GM18502 (cell line): ENCODE measurements around the gene KRTAP5-3.
"Not testable (repeated sequence)": the region's sequence is repeated elsewhere in the genome, so short reads cannot be mapped to it uniquely, and the experiment has no call there.

Source experiments
- ATAC-seq: cut with Tn5 transposase; IDR thresholded peaks from one replicate; pipeline ENCODE4 v1.9.1; 2021; ENCODE audit warnings: mild to moderate bottlenecking; ENCODE audit not compliant: unreplicated experiment, poor library complexity

Gene KRTAP5-3, protein sequence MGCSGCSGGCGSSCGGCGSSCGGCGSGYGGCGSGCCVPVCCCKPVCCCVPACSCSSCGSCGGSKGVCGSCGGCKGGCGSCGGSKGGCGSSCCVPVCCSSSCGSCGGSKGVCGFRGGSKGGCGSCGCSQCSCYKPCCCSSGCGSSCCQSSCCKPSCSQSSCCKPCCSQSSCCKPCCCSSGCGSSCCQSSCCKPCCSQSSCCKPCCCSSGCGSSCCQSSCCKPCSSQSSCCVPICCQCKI

DNA sequence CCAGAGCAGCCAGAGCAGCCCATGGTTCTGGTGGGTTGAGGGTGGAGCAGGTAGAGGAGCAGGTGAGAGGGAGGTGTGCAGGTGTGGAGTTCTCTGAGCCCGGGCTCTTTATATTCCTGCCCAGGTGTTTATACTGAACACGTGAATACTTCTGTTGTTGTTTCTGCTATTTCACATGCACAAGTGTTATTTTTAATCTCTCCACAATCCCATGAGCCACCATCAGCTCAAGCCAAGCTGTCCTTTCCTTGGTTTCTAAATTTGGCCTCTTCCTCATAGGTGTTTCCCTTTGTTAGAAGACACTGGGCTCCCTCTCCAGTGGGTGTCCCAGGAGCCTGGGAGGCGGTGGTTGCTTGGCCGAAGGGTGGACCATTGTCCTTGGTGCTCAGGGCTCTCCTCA, at the start of gene KRTAP5-3:
Gene KRTAP5-3 (minus strand): TSS at position 101 of the 400 bp plus-strand sequence. CDS start 78 bp downstream, at position 23.
- ATAC-seq = no peak

- no peak for ATAC-seq
These were observed 48.4 kb upstream of the KRTAP5-3 start for GRCh38 chr11:1656670-1657069.

- ATAC-seq = no peak
These were observed 47.8 kb upstream of the KRTAP5-3 start for GRCh38 chr11:1656061-1656441.

- ATAC-seq = no peak
These were observed 47.2 kb upstream of the KRTAP5-3 start for GRCh38 chr11:1655168-1656060.

DNA sequence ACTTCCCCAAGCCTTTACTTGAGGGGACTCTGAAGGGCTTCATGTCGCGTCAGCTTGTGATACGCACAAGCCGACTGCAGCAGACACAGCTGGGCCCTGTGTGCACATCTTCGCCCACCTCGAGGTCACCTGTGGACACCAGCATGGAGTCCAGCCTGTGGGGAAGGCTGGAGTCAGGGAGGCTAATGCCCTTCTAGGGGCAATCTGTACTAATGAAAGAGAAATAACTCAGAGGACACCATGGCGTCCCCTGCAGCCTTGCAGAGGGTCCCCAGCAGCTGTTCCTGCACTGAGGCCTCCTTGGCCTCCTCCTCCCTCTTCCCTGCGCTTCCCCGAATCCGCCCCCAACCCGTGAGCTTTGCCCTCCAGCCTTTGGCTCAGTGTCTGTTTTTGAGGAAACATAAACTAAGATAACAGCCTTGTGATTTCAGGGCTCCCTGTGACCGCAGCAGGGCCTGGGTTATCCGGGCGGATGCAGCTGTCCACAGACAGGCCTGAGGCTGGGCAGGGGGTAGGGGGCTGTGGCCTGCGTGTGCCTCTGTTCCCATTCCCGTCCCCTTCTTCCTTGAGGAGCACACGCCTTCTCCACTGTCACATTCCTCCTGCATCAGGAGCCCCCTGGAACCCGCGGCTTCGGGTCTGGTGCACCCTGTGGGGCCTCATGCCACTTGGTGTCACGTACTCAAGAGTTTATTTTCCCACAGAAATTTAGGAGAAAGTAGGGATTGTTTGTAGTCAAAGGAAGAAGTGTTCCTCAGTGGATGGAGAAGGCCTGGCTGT, 46.3 kb upstream of the KRTAP5-3 start:
- ATAC-seq = no peak

- no peak for ATAC-seq
These were observed 45.5 kb upstream of the KRTAP5-3 start for GRCh38 chr11:1653541-1654387.

GRCh38 chr11:1652771-1653540, 44.7 kb upstream of the KRTAP5-3 start:
- ATAC-seq = no peak

DNA sequence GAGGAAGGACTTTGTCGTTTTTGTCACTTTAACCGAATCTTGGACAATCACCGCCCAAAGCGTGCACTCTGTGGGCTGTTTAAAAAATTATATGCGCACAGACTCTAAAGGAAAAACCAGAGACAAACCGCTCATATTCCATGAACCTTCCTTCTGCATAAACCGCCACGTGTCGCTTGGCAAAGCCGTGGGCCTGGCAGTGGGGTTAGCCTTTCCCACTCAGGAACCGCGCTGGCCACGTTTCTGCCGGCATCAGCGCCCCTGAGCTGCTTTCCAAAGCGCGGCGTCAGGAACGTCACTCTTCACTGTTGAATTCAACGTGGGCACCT, 44.1 kb upstream of the KRTAP5-3 start:
- ATAC-seq = no peak

- ATAC-seq = no peak
These were observed 43.8 kb upstream of the KRTAP5-3 start for GRCh38 chr11:1652026-1652425.

DNA sequence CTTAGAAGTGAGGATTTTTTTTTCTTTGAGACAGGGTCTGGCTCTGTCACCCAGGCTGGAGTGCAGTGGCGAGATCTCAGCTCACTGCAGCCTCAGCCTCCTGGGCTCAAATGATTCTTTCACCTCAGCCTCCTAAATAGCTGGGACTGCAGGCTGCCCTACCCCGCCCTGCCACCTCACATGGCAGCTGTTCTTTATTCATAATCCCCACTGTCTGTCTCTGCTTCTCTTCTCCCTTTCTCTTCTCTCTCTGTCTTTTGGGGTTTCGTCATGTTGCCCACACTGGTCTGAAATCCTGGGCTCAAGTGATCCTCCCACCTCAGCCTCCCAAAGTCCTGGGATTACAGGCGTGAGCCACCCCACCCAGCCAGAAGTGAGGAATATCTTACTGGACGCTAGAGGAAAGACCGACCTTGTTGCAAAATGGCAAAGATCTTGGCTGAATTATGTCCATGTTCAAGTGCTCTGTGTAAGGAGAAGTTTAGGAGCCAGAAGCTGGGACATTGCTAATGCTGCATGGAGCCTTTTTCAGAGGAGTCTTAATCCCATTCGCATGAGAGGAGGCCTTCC, 43.2 kb upstream of the KRTAP5-3 start:
- ATAC-seq = no peak

DNA sequence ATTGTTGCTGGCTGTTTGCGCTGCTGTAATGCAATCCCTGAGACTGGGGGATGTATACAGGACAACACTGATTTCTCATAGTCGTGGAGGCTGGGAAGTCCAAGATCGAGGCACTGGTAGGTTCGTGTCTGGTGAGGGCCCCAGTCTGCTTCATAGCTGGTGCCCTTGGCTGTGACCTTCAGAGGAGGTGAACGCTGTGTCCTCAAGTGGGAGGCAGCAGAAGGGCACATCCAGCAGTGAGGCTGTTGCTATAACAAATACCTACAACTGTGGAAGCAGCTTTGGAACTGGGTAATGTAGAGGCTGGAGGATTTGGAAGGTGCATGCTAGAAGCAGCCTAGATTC, 42.6 kb upstream of the KRTAP5-3 start:
- ATAC-seq = no peak

- no peak for ATAC-seq
These were observed 42.0 kb upstream of the KRTAP5-3 start for GRCh38 chr11:1650034-1650917.

- no peak for ATAC-seq
These were observed 40.6 kb upstream of the KRTAP5-3 start for GRCh38 chr11:1648653-1649420.

- no peak for ATAC-seq
These were observed 39.8 kb upstream of the KRTAP5-3 start for GRCh38 chr11:1647901-1648652.

- ATAC-seq = not testable (repeated sequence)
These were observed 38.3 kb upstream of the KRTAP5-3 start for GRCh38 chr11:1646540-1646939.

DNA sequence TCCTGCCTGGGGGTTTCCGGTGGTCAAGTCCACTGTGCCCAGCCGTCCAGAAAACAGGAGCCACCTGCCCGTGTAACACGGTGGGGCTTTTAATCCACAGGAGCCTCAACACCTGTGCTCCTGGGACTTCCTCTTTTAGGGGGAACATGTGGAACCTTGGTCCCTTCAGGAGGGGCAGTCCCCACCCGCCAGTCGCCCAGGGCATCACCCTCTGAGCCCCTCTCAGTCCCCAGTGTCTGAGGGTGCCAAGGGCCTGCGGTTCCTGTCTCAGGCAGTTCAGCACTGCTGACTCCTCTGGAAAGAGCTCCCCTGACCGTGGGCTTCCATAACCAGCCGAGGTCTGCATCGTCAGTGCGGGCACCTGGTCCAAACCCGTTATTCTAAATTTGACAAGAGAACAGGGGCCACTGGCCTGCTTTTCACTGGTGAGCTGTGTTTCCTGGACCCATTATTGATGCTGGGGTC, 37.1 kb upstream of the KRTAP5-3 start:
- no peak for ATAC-seq
